Panc1 (cell line): Measurements from ENCODE around the gene UBA1. TPM values are rescaled to one million over a fixed set of nuclear protein-coding genes. Genes with fewer than 3 reads are reported as not detected.

Experiments used
- ATAC-seq: fragments of 200-7000 bp; cut with Tn5 transposase; 2 replicates; pipeline ENCODE4 v1.9.1; 2020; ENCODE audit warnings: mild to moderate bottlenecking, moderate library complexity
- BruUV-seq: library from RNA; stranded (reverse); fragments of 400-500 nt; replicated peaks from 2 replicates; lab custom pipeline; 2021; lab: Mats Ljungman, UMichigan
- CTCF ChIA-PET: fragments of 300-600 bp; sonication (Branson Sonifier 250); formaldehyde crosslinking; loops from one replicate; lab custom pipeline; 2022; ENCODE audit warnings: antibody characterized with exemption; lab: Charles Lee
- POLR2A ChIA-PET: fragments of 300-600 bp; sonication (Branson Sonifier 250); formaldehyde crosslinking; loops from one replicate; lab custom pipeline; 2022; ENCODE audit warnings: antibody characterized with exemption; lab: Charles Lee
- DNase-seq: peaks from one replicate; pipeline ENCODE4 v3.0.0-alpha.2; 2010; ENCODE audit warnings: low read depth, low spot score
- H3K27ac ChIP-seq: 2 replicates; pipeline ENCODE4 v1.5.1; 2011; ENCODE audit warnings: mild to moderate bottlenecking, low read length, inconsistent platforms
- H3K27me3 ChIP-seq: fragments of 200-500 bp; sonication (Bioruptor generic); 2 replicates; pipeline ENCODE4 v1.6.0; 2014; ENCODE audit warnings: low read length, inconsistent platforms; ENCODE audit not compliant: control insufficient read depth, insufficient read depth
- H3K36me3 ChIP-seq: fragments of 200-500 bp; sonication (Bioruptor generic); 2 replicates; pipeline ENCODE4 v1.5.1; 2014; ENCODE audit warnings: inconsistent platforms, mild to moderate bottlenecking, low read length, moderate library complexity; ENCODE audit not compliant: control insufficient read depth, insufficient read depth
- H3K4me1 ChIP-seq: 2 replicates; pipeline ENCODE4 v1.5.1; 2011; ENCODE audit warnings: inconsistent platforms, mild to moderate bottlenecking, low read length, moderate library complexity; ENCODE audit not compliant: control insufficient read depth, insufficient read depth
- H3K4me3 ChIP-seq, 2 experiments: 2 replicates each; pipeline ENCODE4 v1.5.1; 2011 to 2012; ENCODE audit warnings: low read depth in 2 of 2, low read length in 2 of 2, mild to moderate bottlenecking in 2 of 2, inconsistent platforms in 1 of 2, moderate library complexity in 1 of 2
- H3K9me3 ChIP-seq: fragments of 200-500 bp; sonication (Bioruptor generic); 2 replicates; pipeline ENCODE4 v1.5.1; 2014; ENCODE audit warnings: low read depth, mild to moderate bottlenecking, inconsistent platforms, low read length, moderate library complexity; ENCODE audit not compliant: control insufficient read depth, insufficient read depth
- POLR2AphosphoS5 ChIP-seq: IDR thresholded peaks from 2 replicates; pipeline ENCODE4 v1.6.1; 2012; ENCODE audit warnings: mild to moderate bottlenecking, low read depth, low read length, moderate library complexity
- SIN3A ChIP-seq: IDR thresholded peaks from 2 replicates; pipeline ENCODE4 v1.6.1; 2012; ENCODE audit warnings: low read depth, mild to moderate bottlenecking, low read length, moderate library complexity, borderline replicate concordance; ENCODE audit not compliant: insufficient read depth
- TCF7L2 ChIP-seq: IDR thresholded peaks from 2 replicates; pipeline ENCODE4 v1.6.1; 2011; ENCODE audit warnings: mild to moderate bottlenecking, low read depth, low read length, inconsistent platforms
- in situ Hi-C: cut with HindIII; loops from 2 replicates; pipeline ENCODE4 v1.10.0; 2016; ENCODE audit warnings: low sequenced_read_pairs, low pct_unique_long_range_greater_than_20kb
- intact Hi-C: fragments of 100-400 bp; cut with micrococcal nuclease; formaldehyde crosslinking; loops from one replicate; pipeline ENCODE4 v1.10.0; 2022; ENCODE audit not compliant: unreplicated experiment
- total RNA-seq: library from RNA; stranded (reverse); gene quantifications from one replicate; pipeline ENCODE4 v1.2.1, GENCODE V29; 2021; ENCODE audit not compliant: unreplicated experiment
- TF ChIP-seq, protein P1 (sequence below), 2 experiments: IDR thresholded peaks; 2 replicates each; pipeline ENCODE4 v1.6.1; 2011 to 2012; ENCODE audit warnings: low read depth in 2 of 2, control low read depth in 1 of 2, low read length in 1 of 2, mild to moderate bottlenecking in 1 of 2, moderate library complexity in 1 of 2; ENCODE audit not compliant: insufficient read depth in 1 of 2
- TF ChIP-seq, protein P2 (sequence below): fragments of 450-650 bp; IDR thresholded peaks from 2 replicates; pipeline ENCODE4 v1.5.1; 2017; ENCODE audit warnings: mild to moderate bottlenecking

The UBA1 gene
- total RNA-seq, 1 experiment from 2014 or later, result 302 TPM

DNA sequence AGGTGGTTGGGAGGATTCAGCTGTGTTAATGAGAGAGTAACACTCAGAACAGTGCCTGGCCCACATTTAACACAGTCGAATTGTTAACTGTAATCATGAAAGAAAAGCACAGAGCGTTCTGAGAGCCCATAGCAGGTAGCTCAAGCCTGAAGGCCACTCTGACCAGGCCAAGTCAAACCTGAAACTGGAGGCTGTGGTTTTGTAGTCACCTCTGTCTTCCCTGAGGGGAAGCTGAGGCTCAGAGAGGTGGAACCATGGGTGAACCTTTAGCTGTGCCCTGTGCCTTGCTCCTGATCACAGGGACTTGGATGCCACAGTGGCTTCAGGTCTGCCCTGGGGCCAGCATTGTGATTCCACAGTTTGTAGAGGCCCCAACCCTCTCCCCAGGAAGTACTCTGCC, 16.6 kb upstream of the UBA1 start:
- Histone ChIP-seq H3K27ac (no peak overlapping the region), H3K27me3 (no peaks in the 10 kb centered on the region), H3K4me3 (no peak overlapping the region), H3K36me3 (peaks cover 5% of the 10 kb centered on the region), H3K4me1 (no peaks in the 10 kb centered on the region), H3K9me3 (no peaks in the 10 kb centered on the region)
- intact Hi-C loops (no loop called here), in situ Hi-C loops (no loop called here)
- CTCF ChIA-PET, result no interaction called here
- no peak for ATAC-seq
- BruUV-seq, result TSS peak; percentile 73
- TF ChIP-seq, protein P1, sequence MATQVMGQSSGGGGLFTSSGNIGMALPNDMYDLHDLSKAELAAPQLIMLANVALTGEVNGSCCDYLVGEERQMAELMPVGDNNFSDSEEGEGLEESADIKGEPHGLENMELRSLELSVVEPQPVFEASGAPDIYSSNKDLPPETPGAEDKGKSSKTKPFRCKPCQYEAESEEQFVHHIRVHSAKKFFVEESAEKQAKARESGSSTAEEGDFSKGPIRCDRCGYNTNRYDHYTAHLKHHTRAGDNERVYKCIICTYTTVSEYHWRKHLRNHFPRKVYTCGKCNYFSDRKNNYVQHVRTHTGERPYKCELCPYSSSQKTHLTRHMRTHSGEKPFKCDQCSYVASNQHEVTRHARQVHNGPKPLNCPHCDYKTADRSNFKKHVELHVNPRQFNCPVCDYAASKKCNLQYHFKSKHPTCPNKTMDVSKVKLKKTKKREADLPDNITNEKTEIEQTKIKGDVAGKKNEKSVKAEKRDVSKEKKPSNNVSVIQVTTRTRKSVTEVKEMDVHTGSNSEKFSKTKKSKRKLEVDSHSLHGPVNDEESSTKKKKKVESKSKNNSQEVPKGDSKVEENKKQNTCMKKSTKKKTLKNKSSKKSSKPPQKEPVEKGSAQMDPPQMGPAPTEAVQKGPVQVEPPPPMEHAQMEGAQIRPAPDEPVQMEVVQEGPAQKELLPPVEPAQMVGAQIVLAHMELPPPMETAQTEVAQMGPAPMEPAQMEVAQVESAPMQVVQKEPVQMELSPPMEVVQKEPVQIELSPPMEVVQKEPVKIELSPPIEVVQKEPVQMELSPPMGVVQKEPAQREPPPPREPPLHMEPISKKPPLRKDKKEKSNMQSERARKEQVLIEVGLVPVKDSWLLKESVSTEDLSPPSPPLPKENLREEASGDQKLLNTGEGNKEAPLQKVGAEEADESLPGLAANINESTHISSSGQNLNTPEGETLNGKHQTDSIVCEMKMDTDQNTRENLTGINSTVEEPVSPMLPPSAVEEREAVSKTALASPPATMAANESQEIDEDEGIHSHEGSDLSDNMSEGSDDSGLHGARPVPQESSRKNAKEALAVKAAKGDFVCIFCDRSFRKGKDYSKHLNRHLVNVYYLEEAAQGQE (IDR thresholded peaks at IDR 0.05; ENCODE audit: insufficient read depth in 1 of 2, low read depth in 2 of 2, low read length in 1 of 2), result no peak
- TF ChIP-seq SIN3A, result no peak
- TF ChIP-seq POLR2AphosphoS5, result no peak
- TF ChIP-seq TCF7L2, result no peak
- TF ChIP-seq, protein P2, sequence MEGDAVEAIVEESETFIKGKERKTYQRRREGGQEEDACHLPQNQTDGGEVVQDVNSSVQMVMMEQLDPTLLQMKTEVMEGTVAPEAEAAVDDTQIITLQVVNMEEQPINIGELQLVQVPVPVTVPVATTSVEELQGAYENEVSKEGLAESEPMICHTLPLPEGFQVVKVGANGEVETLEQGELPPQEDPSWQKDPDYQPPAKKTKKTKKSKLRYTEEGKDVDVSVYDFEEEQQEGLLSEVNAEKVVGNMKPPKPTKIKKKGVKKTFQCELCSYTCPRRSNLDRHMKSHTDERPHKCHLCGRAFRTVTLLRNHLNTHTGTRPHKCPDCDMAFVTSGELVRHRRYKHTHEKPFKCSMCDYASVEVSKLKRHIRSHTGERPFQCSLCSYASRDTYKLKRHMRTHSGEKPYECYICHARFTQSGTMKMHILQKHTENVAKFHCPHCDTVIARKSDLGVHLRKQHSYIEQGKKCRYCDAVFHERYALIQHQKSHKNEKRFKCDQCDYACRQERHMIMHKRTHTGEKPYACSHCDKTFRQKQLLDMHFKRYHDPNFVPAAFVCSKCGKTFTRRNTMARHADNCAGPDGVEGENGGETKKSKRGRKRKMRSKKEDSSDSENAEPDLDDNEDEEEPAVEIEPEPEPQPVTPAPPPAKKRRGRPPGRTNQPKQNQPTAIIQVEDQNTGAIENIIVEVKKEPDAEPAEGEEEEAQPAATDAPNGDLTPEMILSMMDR, result no peak
- no peak for DNase-seq
- POLR2A ChIA-PET, result no interaction called here

DNA sequence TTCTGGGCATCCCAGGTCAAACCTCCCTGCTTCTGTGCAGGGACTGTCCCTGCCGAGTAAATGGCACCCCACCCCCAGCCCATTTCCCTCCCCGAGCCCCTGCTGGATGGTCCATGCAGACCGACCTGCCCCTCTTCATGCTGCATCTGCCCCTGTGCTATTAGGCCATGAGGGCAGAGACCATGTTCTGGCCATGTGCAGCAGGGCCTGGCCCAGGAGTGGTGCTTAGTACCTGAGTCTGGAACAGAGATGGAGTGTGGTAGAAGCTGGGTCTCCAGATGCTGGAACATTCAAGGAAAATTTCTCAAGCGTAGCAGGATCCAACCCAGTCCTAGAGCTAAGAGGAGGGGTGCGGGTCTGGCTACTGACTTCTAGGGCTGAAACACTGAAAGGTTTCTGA, 15.3 kb upstream of the UBA1 start:
- in situ Hi-C loops, result no loop called here
- DNase-seq, result no peak
- no peaks in the 10 kb centered on the region for H3K9me3 ChIP-seq
- H3K36me3 ChIP-seq, result peaks cover 5% of the 10 kb centered on the region
- BruUV-seq, result no TSS peak
- intact Hi-C loops, result no loop called here
- TF ChIP-seq SIN3A, result no peak
- TF ChIP-seq, protein P2, result no peak
- no peak for TF ChIP-seq TCF7L2
- TF ChIP-seq, protein P1 (IDR thresholded peaks at IDR 0.05; ENCODE audit: insufficient read depth in 1 of 2, low read depth in 2 of 2, low read length in 1 of 2), result no peak
- no peak for TF ChIP-seq POLR2AphosphoS5
- no peak for ATAC-seq
- no peak overlapping the region for H3K27ac ChIP-seq
- POLR2A ChIA-PET, result no interaction called here
- no peak overlapping the region for H3K4me3 ChIP-seq
- CTCF ChIA-PET, result no interaction called here
- H3K27me3 ChIP-seq, result no peaks in the 10 kb centered on the region
- H3K4me1 ChIP-seq, result no peaks in the 10 kb centered on the region
